Stomach (tissue), 4 donors: ENCODE measurements around the gene DQX1.

Experiments
- EP300 ChIP-seq: sonication (generic); formaldehyde crosslinking; IDR thresholded peaks from one replicate; pipeline ENCODE4 v1.6.1; 2017; ENCODE audit warnings: antibody characterized with exemption
- POLR2AphosphoS5 ChIP-seq, 3 donors: sonication (generic); formaldehyde crosslinking; IDR thresholded peaks; one replicate each; pipeline ENCODE4 v1.6.1; 2016; ENCODE audit warnings: antibody characterized with exemption in 3 of 3
- TF ChIP-seq, protein P1 (sequence below), 7 experiments: fragments of 450-650 bp in 4 of 7; fragments of 200-600 bp in 3 of 7; sonication (generic) in 3 of 7; IDR thresholded peaks; one replicate each; pipeline ENCODE4 v1.5.1; 2016 to 2019; ENCODE audit warnings: antibody characterized with exemption in 7 of 7, control low read depth in 2 of 7, mild to moderate bottlenecking in 1 of 7

DNA sequence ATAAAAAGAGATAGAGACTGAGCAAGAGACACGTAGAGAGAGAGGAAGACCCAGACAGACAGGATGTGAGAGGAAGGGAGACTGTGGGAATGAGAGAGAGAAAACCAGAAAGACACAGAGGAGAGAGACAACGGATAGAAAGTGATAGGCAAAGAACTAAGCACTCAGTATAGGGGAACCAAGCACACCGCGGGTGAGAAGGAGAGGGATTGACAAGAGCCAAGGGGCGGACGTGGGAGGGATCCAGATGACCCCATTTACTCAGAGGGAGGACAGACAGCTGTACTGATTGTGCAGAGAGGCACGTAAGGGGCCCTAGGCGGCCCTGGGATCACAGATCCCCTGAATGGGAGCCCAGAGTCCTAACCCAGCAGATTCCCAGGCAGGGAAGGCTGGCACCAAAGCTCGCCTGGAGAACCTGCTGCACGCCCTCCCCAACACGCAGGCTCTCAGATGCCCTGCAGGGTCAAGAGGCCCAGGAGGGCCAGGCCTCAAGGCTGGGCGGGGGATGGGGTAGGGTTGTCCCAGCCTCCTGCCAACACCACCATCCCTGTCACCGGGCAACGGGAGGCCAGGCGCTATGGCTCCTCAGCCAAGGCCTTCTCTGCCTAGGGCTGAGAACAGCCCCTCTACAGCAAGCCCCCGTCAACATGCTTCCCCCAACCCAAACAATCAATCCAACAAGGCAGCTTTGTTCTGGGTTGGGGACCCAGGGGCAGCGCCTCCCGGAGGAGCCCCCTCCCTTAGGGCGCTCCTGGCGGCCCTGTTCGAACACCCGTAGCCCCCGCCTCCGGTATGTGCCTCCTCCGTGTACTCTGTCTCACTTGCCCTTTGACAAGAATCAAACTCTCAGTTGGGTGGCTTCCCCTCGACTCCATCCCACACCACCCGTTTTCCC is 27.1 kb upstream of the DQX1 start:
- TF ChIP-seq, protein P1, sequence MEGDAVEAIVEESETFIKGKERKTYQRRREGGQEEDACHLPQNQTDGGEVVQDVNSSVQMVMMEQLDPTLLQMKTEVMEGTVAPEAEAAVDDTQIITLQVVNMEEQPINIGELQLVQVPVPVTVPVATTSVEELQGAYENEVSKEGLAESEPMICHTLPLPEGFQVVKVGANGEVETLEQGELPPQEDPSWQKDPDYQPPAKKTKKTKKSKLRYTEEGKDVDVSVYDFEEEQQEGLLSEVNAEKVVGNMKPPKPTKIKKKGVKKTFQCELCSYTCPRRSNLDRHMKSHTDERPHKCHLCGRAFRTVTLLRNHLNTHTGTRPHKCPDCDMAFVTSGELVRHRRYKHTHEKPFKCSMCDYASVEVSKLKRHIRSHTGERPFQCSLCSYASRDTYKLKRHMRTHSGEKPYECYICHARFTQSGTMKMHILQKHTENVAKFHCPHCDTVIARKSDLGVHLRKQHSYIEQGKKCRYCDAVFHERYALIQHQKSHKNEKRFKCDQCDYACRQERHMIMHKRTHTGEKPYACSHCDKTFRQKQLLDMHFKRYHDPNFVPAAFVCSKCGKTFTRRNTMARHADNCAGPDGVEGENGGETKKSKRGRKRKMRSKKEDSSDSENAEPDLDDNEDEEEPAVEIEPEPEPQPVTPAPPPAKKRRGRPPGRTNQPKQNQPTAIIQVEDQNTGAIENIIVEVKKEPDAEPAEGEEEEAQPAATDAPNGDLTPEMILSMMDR (IDR thresholded peaks at IDR 0.05): no peak
- no peak for TF ChIP-seq POLR2AphosphoS5 (IDR thresholded peaks at IDR 0.05)
- no peak for TF ChIP-seq EP300
